ENCODE measurements around the gene SYT8. TPM values are rescaled to one million over a fixed set of nuclear protein-coding genes. Genes with fewer than 3 reads are reported as not detected.

The SYT8 gene
- total and polyA plus RNA-seq, 2 of the 8 experiments (the other 6 are each of a cell fraction or from before 2014, with no cell fraction given): not detected

- CTCF ChIA-PET (ENCODE audit: partially characterized antibody): interaction anchor here (0.6 to 3.7 kb wide), 9 partner anchors 8 to 308 kb away, joined by 3 to 34 read pairs (median 4); no protein-coding TSS in a partner anchor
- Histone ChIP-seq H3K14ac (ENCODE audit: insufficient read length) (no peak overlapping the region), H2BK120ac (replicated peaks; ENCODE audit: low read depth, low read length) (no peak overlapping the region), H2BK20ac (ENCODE audit: low read length) (no peak overlapping the region), H3K36me3 (ENCODE audit: control insufficient read depth in 2 of 4, insufficient read depth in 4 of 4, low read length in 3 of 4) (no peaks in the 10 kb centered on the region), H4K5ac (ENCODE audit: insufficient read length, low read depth, low read length) (no peak overlapping the region), H2BK5ac (ENCODE audit: low read depth, low read length) (no peak overlapping the region), H3K56ac (replicated peaks; ENCODE audit: insufficient read length, low read depth, low read length) (no peak overlapping the region), H3K23ac (ENCODE audit: insufficient read length) (no peak overlapping the region), H4K20me1 (replicated peaks in 1 of 2; ENCODE audit: control insufficient read depth in 1 of 2, insufficient read depth in 2 of 2, low read length in 2 of 2) (no peaks in the 10 kb centered on the region), H3K9me3 (ENCODE audit: insufficient read depth in 2 of 2, low read depth in 1 of 2, low read length in 1 of 2) (no peaks in the 10 kb centered on the region), H3K79me1 (ENCODE audit: low read depth, low read length) (no peaks in the 10 kb centered on the region), H3K4me2 (ENCODE audit: insufficient read depth in 1 of 2, low read depth in 2 of 2, low read length in 2 of 2) (no peak overlapping the region), H4K8ac (ENCODE audit: extremely low read depth, insufficient read depth, low read length) (no peak overlapping the region; the same call in 1 of the 2 replicates), H3K4me3 (ENCODE audit: extremely low read depth in 1 of 4, insufficient read depth in 2 of 4, low read depth in 3 of 4, low read length in 4 of 4) (no peak overlapping the region), H3K27me3 (replicated peaks in 1 of 4; ENCODE audit: control insufficient read depth in 3 of 4, extremely low read depth in 1 of 4, insufficient read depth in 3 of 4, low read length in 3 of 4) (no peaks in the 10 kb centered on the region), H4K91ac (replicated peaks; ENCODE audit: insufficient read length, low read length) (no peak overlapping the region), H3K23me2 (ENCODE audit: low read depth, low read length) (no peaks in the 10 kb centered on the region), H2BK12ac (ENCODE audit: low read depth, low read length) (no peak overlapping the region; the same call in 1 of the 2 replicates), H3K4ac (replicated peaks; ENCODE audit: insufficient read length, low read depth, low read length) (no peak overlapping the region), H3K79me2 (ENCODE audit: control insufficient read depth in 1 of 2, insufficient read depth in 2 of 2, low read length in 2 of 2) (no peaks in the 10 kb centered on the region), H3K4me1 (replicated peaks in 1 of 4; ENCODE audit: control insufficient read depth in 3 of 4, insufficient read depth in 4 of 4, low read length in 3 of 4) (peaks cover 0 to 3% (median 0%) of the 10 kb centered on the region in 4 experiments; a peak in 2 of 7 replicates), H3K18ac (ENCODE audit: extremely low read depth, low read length) (no peak overlapping the region), H3K9ac (replicated peaks in 1 of 4; ENCODE audit: extremely low read depth in 1 of 4, low read depth in 3 of 4, low read length in 3 of 4) (no peak overlapping the region), H2BK15ac (ENCODE audit: low read length) (no peak overlapping the region), H2AK5ac (ENCODE audit: low read depth, low read length) (no peak overlapping the region; the same call in 1 of the 2 replicates), H3K27ac (ENCODE audit: low read depth, low read length) (no peak overlapping the region), H2AFZ (ENCODE audit: low read length) (no peak overlapping the region)
- DNase-seq (ENCODE audit: low read depth in 1 of 2, low spot score in 2 of 2) (no peak), FAIRE-seq (no peak)
- 85% methylated on average over 26 of the region's 29 CpGs; no CpG with 5 or more reads in 1 of the 2 experiments for WGBS, 2 experiments (ENCODE audit: extremely low coverage in 1 of 2, insufficient coverage in 1 of 2, insufficient read length in 1 of 2, insufficient replicate concordance in 2 of 2, low coverage in 1 of 2, low lambda C conversion rate in 2 of 2, missing lambda C conversion rate in 1 of 2)
- POLR2A ChIA-PET (ENCODE audit: partially characterized antibody): interaction anchor here (0.6 kb wide), 1 partner anchor 302 kb away, joined by 3 read pairs; no protein-coding TSS in a partner anchor
- TF ChIP-seq SRF (IDR thresholded peaks at IDR 0.05; ENCODE audit: low read depth, low read length) (no peak), ASH2L (IDR thresholded peaks at IDR 0.05; ENCODE audit: low read length) (no peak), CREB1 (IDR thresholded peaks at IDR 0.05) (no peak), HDAC6 (IDR thresholded peaks at IDR 0.05; ENCODE audit: low read depth, low read length) (no peak), E2F6 (IDR thresholded peaks at IDR 0.05) (no peak), TCF12 (IDR thresholded peaks at IDR 0.05; ENCODE audit: low read depth, low read length) (no peak), CTCF (IDR thresholded peaks at IDR 0.05; ENCODE audit: control extremely low read depth in 1 of 3, insufficient read depth in 1 of 3, low read depth in 1 of 3, low read length in 3 of 3) (no peak), SP2 (IDR thresholded peaks at IDR 0.05; ENCODE audit: low read length) (no peak)
Measured at GRCh38 chr11:1842149-1843097, 7.6 kb downstream of the SYT8 start.
